ENCODE measurements around the gene RNF150.

- no peak for TF ChIP-seq USF2 (IDR thresholded peaks at IDR 0.05; ENCODE audit: low read depth, low read length)
- TF ChIP-seq CTCF (conservative IDR thresholded peaks at IDR 0.05; ENCODE audit: low read depth, low read length), result no peak
- TF ChIP-seq POLR2A (IDR thresholded peaks at IDR 0.05; ENCODE audit: low read depth, low read length), result no peak
- no peak for TF ChIP-seq MAFK (IDR thresholded peaks at IDR 0.05; ENCODE audit: low read depth, low read length)
- TF ChIP-seq RCOR1 (IDR thresholded peaks at IDR 0.05; ENCODE audit: insufficient replicate concordance, low read length), result no peak
Observed at GRCh38 chr4:141131723-141132071, 1.6 kb downstream of the RNF150 start.
